GM18505 (cell line): ENCODE data around the gene GPR142.

Source experiments
- ATAC-seq: cut with Tn5 transposase; IDR thresholded peaks from one replicate; pipeline ENCODE4 v1.9.1; 2021; ENCODE audit not compliant: unreplicated experiment
- POLR2A ChIP-seq: IDR thresholded peaks from 4 replicates; pipeline ENCODE4 v1.6.1; 2011; ENCODE audit warnings: borderline replicate concordance; ENCODE audit not compliant: insufficient read depth, insufficient read length; ENCODE audit errors: extremely low read depth

GPR142 gene

GRCh38 chr17:74367206-74367605 is at the start of gene GPR142:
Gene GPR142 (plus strand): TSS chr17:74367506. CDS start chr17:74369541, 2,035 bp downstream.
- TF ChIP-seq POLR2A, result no peak
- no peak for ATAC-seq

GRCh38 chr17:74318391-74318790 is 48.9 kb upstream of the GPR142 start:
- no peak for TF ChIP-seq POLR2A
- ATAC-seq, result no peak

- ATAC-seq, result no peak
- TF ChIP-seq POLR2A, result no peak
These were observed 42.8 kb upstream of the GPR142 start for GRCh38 chr17:74324521-74324920.

- TF ChIP-seq POLR2A, result no peak
- ATAC-seq, result no peak
These were observed 41.9 kb upstream of the GPR142 start for GRCh38 chr17:74325376-74325742.

GRCh38 chr17:74325743-74326379 is 41.4 kb upstream of the GPR142 start, which contains the start of gene KIF19:
Gene KIF19 (plus strand): TSS chr17:74326226. CDS start chr17:74326350, 124 bp downstream.
- TF ChIP-seq POLR2A, result no peak

GRCh38 chr17:74326506-74326905 is 40.8 kb upstream of the GPR142 start:
- ATAC-seq, result no peak
- no peak for TF ChIP-seq POLR2A

More at GRCh38 chr17:74325743-74326379, 41.4 kb upstream of the GPR142 start, which contains the start of gene KIF19:
- ATAC-seq, result peak; percentile 50

- ATAC-seq, result no peak
- no peak for TF ChIP-seq POLR2A
These were observed 38.8 kb upstream of the GPR142 start for GRCh38 chr17:74328487-74328886.

- no peak for TF ChIP-seq POLR2A
- no peak for ATAC-seq
These were observed 37.9 kb upstream of the GPR142 start for GRCh38 chr17:74329378-74329777.

- TF ChIP-seq POLR2A, result no peak
- no peak for ATAC-seq
These were observed 36.9 kb upstream of the GPR142 start for GRCh38 chr17:74330446-74330845.

GRCh38 chr17:74332017-74332650 is 35.2 kb upstream of the GPR142 start:
- no peak for ATAC-seq
- no peak for TF ChIP-seq POLR2A

- no peak for TF ChIP-seq POLR2A
- ATAC-seq, result no peak
These were observed 34.5 kb upstream of the GPR142 start for GRCh38 chr17:74332763-74333283.

- ATAC-seq, result no peak
- TF ChIP-seq POLR2A, result no peak
These were observed 32.8 kb upstream of the GPR142 start for GRCh38 chr17:74334393-74335039.

GRCh38 chr17:74335529-74336062 is 31.7 kb upstream of the GPR142 start:
- TF ChIP-seq POLR2A, result no peak
- ATAC-seq, result no peak
